GM19025 (cell line): ENCODE results near the gene SP7.
"Not testable (repeated sequence)": the region's sequence is repeated elsewhere in the genome, so short reads cannot be mapped to it uniquely, and the experiment has no call there.

Experiments used
- ATAC-seq: cut with Tn5 transposase; IDR thresholded peaks from one replicate; pipeline ENCODE4 v1.9.1; 2021; ENCODE audit warnings: mild to moderate bottlenecking, low read depth, moderate library complexity; ENCODE audit not compliant: unreplicated experiment

The SP7 gene

DNA sequence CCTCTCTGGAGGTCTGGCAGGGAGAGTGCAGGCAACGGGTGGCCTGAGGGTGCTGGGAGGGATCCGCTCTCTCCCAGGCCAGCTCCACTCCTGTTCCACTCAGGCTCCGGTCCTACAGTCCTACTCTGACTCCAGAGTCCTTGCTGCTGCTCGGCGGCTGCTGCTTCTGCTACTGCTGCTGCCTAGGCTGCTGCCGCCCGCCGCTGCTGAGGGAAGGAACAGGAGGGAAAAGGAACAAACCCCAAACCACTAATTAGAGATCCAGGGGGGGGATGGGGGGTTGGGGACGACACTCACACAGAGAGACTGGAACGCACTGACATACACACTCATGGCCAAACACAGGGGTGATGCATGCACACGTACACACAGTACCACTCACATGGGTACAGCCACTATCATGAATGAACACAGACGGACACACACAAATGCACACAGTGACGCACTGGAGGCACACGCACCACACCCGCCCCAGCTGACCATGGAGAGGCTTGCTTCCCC lies at the start of gene SP7:
TSS of gene SP7 (minus strand) at position 174 of the 501 bp plus-strand sequence. CDS start 708 bp downstream, outside the sequence.
- ATAC-seq = no peak

DNA sequence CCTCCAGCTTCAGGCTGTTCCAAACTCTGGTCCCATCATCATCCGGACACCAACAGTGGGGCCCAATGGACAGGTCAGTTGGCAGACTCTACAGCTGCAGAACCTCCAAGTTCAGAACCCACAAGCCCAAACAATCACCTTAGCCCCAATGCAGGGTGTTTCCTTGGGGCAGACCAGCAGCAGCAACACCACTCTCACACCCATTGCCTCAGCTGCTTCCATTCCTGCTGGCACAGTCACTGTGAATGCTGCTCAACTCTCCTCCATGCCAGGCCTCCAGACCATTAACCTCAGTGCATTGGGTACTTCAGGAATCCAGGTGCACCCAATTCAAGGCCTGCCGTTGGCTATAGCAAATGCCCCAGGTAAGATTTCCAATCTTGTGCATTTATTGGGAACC lies 47.1 kb upstream of the SP7 start:
- ATAC-seq = no peak

DNA sequence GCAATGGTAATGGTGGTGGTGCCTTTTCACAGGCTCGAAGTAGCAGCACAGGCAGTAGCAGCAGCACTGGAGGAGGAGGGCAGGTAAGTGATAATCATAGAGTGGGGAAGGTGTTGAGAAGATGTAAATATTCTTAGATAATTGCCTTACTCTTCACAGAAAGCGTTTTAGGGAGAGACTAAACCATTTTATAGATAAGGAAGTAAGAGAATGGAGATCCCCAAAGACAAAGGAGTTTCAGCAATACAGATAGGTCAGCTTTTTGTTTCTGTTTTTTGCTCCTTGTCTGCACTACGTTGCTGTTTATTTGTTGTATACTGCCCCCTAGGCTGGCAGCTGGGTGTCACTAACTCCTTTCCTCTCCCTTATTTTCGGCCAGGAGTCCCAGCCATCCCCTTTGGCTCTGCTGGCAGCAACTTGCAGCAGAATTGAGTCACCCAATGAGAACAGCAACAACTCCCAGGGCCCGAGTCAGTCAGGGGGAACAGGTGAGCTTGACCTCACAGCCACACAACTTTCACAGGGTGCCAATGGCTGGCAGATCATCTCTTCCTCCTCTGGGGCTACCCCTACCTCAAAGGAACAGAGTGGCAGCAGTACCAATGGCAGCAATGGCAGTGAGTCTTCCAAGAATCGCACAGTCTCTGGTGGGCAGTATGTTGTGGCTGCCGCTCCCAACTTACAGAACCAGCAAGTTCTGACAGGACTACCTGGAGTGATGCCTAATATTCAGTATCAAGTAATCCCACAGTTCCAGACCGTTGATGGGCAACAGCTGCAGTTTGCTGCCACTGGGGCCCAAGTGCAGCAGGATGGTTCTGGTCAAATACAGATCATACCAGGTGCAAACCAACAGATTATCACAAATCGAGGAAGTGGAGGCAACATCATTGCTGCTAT lies 45.8 kb upstream of the SP7 start:
- ATAC-seq = no peak

DNA sequence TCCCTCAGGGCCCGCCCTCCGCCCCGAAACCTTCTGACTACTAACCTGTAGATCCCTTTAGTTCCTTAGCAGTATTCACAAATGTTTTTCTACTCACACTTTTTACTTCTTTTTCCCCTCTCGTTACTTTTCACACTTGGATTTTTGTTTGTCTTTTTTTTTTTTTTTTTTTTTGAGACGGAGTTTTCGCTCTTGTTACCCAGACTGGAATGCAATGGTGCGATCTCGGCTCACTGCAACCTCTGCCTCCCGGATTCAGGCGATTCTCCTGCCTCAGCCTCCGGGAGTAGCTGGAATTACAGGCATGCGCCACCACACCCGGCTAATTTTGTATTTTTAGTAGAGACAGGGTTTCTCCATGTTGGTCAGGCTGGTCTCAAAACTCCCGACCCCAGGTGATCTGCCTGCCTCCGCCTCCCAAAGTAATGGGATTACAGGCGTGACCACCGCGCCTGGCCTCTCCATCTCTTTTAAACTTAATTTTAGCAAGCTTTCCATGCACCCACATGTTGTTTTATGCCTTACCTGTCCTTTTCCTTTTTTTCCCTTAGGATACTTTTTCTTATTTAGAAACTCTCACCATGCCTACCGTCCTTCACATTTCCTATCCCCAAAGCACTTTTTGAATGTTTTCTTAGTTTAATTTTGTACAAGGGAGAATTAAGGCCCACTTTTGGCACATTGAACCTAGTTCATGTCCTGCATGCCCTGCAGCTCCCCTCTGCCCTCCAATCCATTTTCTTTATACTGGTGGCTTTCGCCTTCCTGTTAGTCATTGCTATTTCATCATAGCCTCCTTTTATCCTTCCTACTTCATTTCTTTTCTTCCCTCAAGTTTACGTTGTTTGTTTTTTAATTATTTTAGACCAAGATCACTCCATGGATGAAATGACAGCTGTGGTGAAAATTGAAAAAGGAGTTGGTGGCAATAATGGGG lies 44.9 kb upstream of the SP7 start:
- ATAC-seq = no peak

DNA sequence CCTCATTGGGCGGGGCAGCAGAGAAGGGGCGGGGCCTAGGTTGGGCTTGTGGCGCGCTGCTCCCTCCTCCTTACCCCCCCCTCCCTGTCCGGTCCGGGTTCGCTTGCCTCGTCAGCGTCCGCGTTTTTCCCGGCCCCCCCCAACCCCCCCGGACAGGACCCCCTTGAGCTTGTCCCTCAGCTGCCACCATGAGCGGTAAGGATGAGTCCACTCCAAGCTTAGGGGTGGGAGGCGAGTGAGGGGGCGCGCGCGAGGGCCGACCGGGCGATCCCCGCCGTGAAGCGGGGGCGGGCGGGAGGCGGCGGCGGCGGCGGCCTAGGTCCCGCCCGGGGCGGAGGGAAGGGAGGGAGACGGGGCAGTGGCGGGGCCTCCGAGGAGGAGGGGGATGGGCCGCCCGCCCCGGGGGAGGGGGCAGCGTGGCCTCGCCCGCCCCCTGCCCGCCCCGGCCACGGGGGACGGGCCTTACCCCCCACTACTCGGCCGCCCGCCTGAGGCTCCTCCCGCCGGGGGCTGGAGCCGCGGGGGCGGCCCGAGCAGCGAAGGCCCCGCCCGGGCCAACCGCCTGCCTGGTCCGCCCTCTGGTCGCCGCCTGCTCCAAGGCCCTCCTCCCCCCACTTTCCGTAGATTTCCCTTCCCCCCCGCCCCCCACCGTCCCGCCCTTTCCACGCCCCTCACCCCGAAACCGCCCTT lies 44.1 kb upstream of the SP7 start, which contains the start of gene SP1:
TSS of gene SP1 (plus strand) at position 73 of the 690 bp plus-strand sequence. CDS start at position 189, 116 bp downstream.
- ATAC-seq = peak; percentile 35

DNA sequence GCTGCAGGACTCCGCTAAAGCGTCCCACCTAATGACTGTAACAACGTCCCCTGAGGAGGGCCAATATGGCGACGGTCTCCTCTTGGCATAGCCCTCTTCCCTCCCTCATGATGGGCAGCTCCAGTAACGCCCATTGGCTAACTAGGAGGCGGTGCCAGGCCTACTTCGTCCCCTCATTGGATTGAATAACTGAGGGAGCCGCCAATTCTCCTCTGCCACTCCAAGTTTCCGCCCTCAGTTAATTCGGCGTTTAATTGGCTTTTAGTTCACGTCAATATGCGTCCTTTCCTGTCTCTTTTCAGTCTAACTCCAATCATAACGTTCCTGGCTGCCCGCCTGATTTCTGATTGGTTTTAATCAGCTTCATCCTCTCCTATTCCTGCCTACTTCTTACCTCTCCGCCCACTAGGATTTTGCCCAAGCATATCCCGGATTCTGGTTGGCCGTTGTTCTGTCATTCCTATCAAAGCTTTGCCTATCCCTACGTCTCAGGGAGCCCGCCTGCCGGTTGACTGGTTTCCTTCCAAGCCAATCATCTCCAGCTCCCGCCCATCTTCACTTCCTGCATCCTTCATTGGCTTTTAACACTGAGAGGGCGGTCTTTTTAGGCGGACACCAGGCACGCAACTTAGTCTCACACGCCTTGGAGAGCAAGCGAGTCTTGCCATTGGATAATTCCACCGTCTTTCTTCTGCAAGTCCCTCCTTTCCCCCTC lies 43.4 kb upstream of the SP7 start:
- ATAC-seq = peak; percentile 61

DNA sequence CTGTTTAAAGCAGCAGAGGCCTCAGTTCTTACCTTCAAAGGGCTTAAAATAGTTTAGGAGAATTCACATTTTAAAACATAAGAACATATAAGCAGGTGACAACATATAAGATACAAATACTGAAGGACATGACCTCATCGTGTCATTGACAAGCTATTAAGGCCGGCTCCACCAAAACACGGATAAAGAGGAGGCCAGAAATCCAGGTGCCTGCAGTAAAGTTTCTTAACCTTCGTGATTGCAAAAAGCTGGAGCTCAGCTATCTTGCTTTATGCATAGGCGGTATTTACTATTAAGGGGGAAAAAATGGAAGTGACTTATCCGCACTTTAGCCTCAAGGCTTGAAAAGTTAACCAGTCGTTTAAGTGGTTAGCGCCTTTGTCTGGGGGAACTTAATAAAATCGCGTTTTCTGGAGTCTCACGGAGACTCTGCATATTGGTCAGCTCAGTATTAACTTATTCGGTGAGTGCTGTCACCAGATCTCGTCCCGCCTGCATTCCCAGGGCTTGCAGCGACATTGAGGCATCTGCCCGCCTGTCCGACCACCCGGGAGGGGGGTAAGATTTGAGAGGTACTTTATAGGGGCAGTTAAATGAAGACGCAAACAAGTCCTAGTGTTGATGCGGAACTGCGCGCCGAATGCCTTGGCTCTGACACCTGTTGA lies 42.7 kb upstream of the SP7 start:
- ATAC-seq = no peak

DNA sequence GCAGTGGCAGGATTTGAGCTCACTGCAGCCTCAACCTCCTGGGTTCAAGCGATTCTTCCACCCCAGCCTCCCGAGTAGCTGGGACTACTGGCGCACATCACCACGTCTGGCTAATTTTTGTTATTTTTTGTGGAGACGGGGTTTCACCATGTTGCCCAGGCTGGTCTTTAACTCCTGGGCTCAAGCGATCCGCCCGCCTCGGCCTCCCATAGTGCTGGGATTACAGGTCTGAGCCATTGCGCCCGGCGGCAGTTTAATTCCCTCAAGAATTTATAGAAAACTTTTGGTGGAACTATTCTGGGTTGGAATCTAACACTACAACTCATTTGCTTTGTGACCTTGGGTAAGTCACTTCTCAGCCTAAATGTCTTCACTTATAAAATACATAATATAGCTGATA lies 42.1 kb upstream of the SP7 start:
- no peak for ATAC-seq

DNA sequence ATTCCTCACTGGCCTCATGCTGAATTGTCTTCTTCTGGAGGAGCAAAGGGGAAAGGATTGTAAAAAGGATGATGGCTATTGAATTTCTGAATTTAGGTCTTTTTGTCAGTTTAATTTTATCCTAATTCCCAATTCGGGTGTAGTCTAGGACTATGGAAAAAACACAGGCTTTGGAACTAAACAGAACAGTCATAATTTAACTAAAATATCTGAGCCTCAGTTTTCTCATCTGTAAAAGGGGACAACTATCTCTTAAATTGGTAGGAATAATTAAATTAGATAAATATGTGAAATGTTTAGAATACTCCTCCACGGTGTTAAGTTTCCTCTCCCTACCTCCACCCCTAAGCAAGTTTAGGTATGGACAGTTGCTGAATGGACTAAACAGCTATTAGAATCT lies 40.6 kb upstream of the SP7 start:
- no peak for ATAC-seq

DNA sequence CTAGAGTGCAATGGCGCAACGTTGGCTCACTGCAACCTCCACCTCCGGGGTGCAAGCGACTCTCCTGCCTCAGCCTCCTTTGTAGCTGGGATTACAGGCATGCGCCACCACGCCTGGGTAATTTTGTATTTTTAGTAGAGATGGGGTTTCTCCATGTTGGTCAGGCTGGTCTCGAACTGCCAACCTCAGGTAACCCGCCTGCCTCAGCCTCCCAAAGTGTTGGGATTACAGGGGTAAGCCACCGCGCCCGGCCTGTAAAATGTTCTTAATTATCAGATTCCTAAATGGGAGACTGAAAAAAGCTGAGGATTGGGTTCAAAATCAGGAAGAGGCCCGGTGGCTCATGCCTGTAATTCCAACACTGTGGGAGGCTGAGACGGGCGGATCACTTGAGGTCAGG lies 38.1 kb upstream of the SP7 start:
- ATAC-seq = not testable (repeated sequence)

DNA sequence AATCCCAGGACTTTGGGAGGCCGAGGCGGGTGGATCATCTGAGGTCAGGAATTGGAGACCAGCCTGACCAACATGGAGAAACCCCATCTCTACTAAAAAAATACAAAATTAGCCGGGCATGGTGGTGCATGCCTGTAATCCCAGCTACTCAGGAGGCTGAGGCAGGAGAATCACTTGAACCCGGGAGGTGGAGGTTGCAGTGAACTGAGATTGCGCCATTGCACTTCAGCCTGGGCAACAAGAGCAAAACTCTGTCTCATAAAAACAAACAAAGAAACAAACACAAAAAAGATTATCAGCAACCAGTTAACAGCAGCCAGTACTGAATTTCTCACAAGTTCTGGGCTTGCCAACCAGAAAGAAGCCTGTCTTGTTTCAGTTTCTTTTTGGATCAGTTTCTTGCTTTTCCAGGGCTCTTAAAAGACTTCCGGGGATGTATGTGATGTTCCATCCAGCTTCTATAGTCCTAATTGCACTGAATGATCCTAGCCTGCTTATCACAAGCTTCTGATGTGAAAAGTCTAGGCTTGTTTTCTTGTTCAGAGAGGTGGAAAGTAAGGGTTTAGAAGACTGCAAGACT lies 37.5 kb upstream of the SP7 start:
- not testable (repeated sequence) for ATAC-seq

DNA sequence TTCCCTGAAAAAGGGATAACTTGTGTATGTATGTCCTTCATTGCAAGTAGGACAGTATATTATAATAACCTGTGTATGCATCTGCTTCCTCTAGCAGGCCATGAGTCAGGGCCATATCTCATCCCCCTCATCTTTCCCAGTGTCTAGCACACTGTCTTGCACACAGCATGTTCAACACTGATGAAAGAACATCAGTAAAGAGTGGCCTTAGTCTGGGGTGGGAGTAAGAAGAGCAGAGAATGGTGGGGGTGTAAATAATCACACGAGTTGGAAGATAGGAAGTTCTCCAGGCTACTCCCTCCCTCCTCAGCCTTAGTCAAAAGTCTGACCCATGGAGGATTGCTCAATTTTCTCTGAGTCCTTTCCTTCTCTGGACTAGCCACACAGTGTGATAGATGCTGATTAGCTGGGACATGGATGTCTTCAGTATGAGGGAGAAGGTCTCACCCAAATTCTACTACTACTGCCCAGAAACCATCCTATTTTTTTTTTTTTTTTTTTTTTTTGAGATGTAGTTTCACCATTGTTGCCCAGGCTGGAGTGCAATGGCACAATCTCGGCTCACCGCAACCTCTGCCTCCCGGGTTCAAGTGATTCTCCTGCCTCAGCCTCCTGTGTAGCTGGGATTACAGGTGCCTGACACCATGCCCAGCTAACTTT lies 29.2 kb upstream of the SP7 start:
- ATAC-seq = no peak

DNA sequence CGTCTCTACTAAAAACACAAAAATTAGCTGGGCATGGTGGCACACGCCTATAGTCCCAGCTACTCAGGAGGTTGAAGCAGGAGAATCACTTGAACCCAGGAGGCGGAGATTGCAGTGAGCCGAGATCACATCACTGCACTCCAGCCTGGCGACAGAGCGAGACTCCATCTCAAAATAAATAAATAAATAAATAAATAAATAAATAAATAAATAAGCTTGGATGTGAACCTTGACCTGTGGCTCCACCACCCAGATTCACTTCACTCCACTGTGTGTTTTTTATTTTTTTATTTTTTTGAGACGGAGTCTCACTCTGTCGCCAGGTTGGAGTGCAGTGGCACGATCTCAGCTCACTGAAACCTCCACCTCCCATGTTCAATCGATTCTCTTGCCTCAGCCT lies 25.5 kb upstream of the SP7 start:
- ATAC-seq = not testable (repeated sequence)

DNA sequence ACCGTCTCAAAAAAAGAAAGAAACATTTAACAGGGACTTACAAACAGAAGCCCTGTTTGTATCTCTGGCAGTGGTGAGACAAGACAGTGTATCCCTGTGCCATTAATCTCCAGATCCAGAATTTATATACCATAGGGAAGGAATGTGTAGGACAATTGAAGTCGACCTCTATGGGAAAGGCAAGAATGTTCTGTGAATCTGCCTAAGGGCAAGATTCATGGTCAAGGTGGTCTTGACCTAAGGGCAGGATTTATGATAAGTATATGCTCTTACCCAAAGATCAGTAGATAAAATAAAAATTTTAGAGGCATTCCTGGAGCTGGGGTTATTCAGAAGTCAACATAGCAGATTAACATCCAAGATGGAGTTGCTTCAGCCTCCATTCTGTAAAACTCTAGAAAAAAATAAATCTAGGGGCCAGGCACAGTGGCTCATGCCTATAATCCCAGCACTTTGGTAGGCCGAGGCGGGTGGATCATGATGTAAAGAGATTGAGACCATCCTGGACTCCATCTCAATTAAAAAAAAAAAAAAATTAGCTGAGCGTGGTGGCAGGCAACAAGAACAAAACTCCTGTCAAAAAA lies 22.8 kb upstream of the SP7 start:
- no peak for ATAC-seq

DNA sequence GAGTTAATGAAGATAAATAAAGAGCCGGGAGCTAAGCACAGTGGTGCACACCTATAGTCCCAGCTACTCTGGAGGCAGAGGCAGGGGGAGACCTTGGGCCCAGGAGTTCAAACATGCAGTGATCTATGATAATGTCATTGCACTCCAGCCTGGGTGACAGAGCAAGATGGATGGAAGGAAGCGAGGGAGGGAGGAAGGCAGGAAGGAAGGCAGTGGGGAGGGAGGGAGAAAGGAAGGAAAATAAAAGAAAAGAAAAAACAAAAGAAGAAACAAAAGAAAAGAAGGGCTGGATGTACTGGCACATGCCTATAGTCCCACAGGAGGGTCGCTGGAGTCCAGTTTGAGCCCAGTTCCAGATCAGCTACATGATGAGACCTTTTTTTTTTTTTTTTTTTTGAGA lies 19.0 kb upstream of the SP7 start:
- no peak for ATAC-seq

DNA sequence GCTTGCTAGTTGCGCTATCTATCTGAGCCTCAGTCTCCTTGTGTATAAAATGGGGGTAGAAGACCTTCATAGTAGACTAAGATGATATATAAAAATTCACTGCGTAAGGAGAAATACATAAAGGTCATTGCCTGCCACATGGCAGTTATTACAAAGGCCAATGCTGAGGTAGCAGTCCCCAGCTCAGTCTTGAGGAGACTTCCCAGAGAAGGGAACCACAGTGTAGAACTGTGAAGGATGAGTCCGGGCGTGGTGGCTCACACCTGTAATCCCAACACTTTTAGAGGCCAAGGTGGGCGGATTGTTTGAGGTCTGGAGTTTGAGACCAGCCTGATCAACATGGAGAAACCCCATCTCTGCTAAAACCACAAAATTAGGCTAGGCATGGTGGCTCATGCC lies 17.1 kb upstream of the SP7 start:
- ATAC-seq = no peak

DNA sequence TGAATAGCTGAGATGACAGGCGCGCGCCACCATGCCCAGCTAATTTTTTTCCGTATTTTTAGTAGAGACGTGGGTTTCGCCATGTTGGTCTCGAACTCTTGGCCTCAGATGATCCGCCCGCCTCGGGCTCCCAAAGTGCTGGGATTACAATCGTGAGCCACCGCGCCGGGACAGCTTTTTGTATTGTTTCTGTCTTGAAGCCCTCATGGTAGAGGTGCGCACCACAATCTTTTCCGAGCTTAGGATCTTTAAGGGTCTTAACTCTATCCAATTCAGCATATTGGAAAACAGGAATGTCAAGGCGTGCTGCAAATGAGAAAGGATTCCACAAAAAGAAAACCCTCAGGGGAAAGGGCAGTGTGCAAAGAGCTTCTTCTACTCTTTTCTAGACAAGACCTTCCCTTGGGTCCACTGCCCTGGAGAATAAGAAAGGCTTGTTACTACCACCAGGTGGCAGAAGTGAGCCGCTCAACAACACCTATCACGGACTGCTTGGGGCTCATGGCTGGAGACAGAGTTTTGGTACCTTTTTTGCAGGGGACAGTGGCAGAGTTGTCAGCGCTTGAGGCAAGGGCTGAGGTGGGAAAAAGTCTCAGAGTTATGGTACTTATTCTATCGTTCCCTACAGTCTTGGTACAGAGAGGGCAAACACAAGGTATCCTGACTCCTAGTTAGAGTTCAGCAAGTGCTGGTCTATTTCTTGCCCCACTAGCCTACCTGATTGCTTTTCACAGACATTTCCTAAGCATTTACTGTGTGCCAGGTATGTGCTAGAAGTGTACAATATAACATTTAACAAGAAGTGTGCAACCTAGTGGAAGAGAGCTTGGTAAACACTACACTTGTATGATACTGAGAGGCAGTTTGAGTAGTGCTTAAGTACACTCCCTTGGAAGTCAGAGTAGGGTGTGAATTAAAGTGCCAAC lies 16.4 kb upstream of the SP7 start:
- peak; percentile 76 for ATAC-seq
